Trophoblast cell (in vitro differentiated cells and primary cell): ENCODE data around the gene MAML2.

Experiments
- DNase-seq, 2 donors: peaks; one replicate each; pipeline ENCODE4 v3.0.0-alpha.2; 2016
- H2AFZ ChIP-seq: 2 replicates; pipeline ENCODE4 v1.6.1; 2013; ENCODE audit warnings: low read length, moderate library complexity, mild to moderate bottlenecking; ENCODE audit not compliant: insufficient read depth, poor library complexity
- H2AK5ac ChIP-seq: 2 replicates; pipeline ENCODE4 v1.6.1; 2013; ENCODE audit warnings: mild to moderate bottlenecking, low read length
- H2BK120ac ChIP-seq: 2 replicates; pipeline ENCODE4 v1.6.1; 2013; ENCODE audit warnings: low read length, mild to moderate bottlenecking, moderate library complexity; ENCODE audit not compliant: insufficient read depth, poor library complexity
- H2BK12ac ChIP-seq: 2 replicates; pipeline ENCODE4 v1.6.1; 2013; ENCODE audit warnings: mild to moderate bottlenecking, low read length, moderate library complexity
- H2BK5ac ChIP-seq: 2 replicates; pipeline ENCODE4 v1.6.1; 2013; ENCODE audit warnings: low read length, low read depth, moderate library complexity, mild to moderate bottlenecking; ENCODE audit not compliant: poor library complexity
- H3K14ac ChIP-seq: 2 replicates; pipeline ENCODE4 v1.6.1; 2013; ENCODE audit warnings: mild to moderate bottlenecking, low read length
- H3K18ac ChIP-seq: 2 replicates; pipeline ENCODE4 v1.6.1; 2013; ENCODE audit warnings: mild to moderate bottlenecking, low read length
- H3K23ac ChIP-seq: 2 replicates; pipeline ENCODE4 v1.6.1; 2013; ENCODE audit warnings: low read length
- H3K27ac ChIP-seq: 2 replicates; pipeline ENCODE4 v1.5.1; 2013; ENCODE audit warnings: low read depth, mild to moderate bottlenecking, inconsistent platforms, low read length, moderate library complexity
- H3K27me3 ChIP-seq: 2 replicates; pipeline ENCODE4 v1.6.1; 2013; ENCODE audit warnings: inconsistent platforms, mild to moderate bottlenecking, low read length, moderate library complexity; ENCODE audit not compliant: insufficient read depth
- H3K36me3 ChIP-seq, 2 experiments: 1 replicate in 1 of 2; 2 replicates in 1 of 2; pipeline ENCODE4 v1.6.1; 2013; ENCODE audit warnings: low read length in 2 of 2, mild to moderate bottlenecking in 2 of 2, moderate library complexity in 1 of 2; ENCODE audit not compliant: insufficient read depth in 2 of 2, control insufficient read depth in 1 of 2
- H3K4ac ChIP-seq: 2 replicates; pipeline ENCODE4 v1.6.1; 2013; ENCODE audit warnings: low read depth, mild to moderate bottlenecking, low read length, moderate library complexity
- H3K4me1 ChIP-seq, 2 experiments: 1 replicate in 1 of 2; 2 replicates in 1 of 2; pipeline ENCODE4 v1.6.1; 2013; ENCODE audit warnings: low read length in 2 of 2, mild to moderate bottlenecking in 2 of 2, moderate library complexity in 1 of 2; ENCODE audit not compliant: insufficient read depth in 2 of 2, control insufficient read depth in 1 of 2
- H3K4me2 ChIP-seq: 2 replicates; pipeline ENCODE4 v1.6.1; 2013; ENCODE audit warnings: inconsistent platforms, mild to moderate bottlenecking, low read length, moderate library complexity
- H3K4me3 ChIP-seq: 2 replicates; pipeline ENCODE4 v1.5.1; 2013; ENCODE audit warnings: mild to moderate bottlenecking, low read depth, low read length, inconsistent platforms
- H3K79me1 ChIP-seq: one replicate; pipeline ENCODE4 v1.6.1; 2013; ENCODE audit warnings: low read length
- H3K79me2 ChIP-seq: 2 replicates; pipeline ENCODE4 v1.6.1; 2013; ENCODE audit warnings: low read length, mild to moderate bottlenecking; ENCODE audit not compliant: control insufficient read depth, insufficient read depth, poor library complexity
- H3K9ac ChIP-seq: 2 replicates; pipeline ENCODE4 v1.6.1; 2013; ENCODE audit warnings: mild to moderate bottlenecking, low read length
- H3K9me3 ChIP-seq: 2 replicates; pipeline ENCODE4 v1.6.1; 2013; ENCODE audit warnings: low read depth, mild to moderate bottlenecking, control low read depth, inconsistent platforms, low read length; ENCODE audit not compliant: insufficient read depth
- H4K12ac ChIP-seq: 2 replicates; pipeline ENCODE4 v1.6.1; 2013; ENCODE audit warnings: low read depth, mild to moderate bottlenecking, low read length, moderate library complexity
- H4K8ac ChIP-seq: 2 replicates; pipeline ENCODE4 v1.6.1; 2013; ENCODE audit warnings: low read depth, mild to moderate bottlenecking, low read length, moderate library complexity
- H4K91ac ChIP-seq: one replicate; pipeline ENCODE4 v1.6.1; 2013; ENCODE audit warnings: low read depth, mild to moderate bottlenecking, low read length, moderate library complexity
- WGBS: extraction: QIAGEN DNeasy Blood & Tissue Kit; methylation state at CpG from one replicate; pipeline ENCODE4 v1.1.7; 2013; ENCODE audit warnings: missing lambda C conversion rate; ENCODE audit not compliant: insufficient read length, insufficient coverage; ENCODE audit errors: extremely low coverage; 5-methylcytosine and 5-hydroxymethylcytosine counted together

Gene MAML2

GRCh38 chr11:96152623-96153022, 190.4 kb downstream of the MAML2 start:
- Histone ChIP-seq H3K9ac (no peak overlapping the region), H2BK12ac (no peak overlapping the region), H3K36me3 (peaks cover 0 to 3% of the 10 kb centered on the region in 2 experiments), H2AK5ac (no peak overlapping the region), H2BK5ac (no peak overlapping the region), H3K79me1 (peaks cover 30% of the 10 kb centered on the region), H3K27ac (no peak overlapping the region), H4K8ac (no peak overlapping the region), H3K4me2 (no peak overlapping the region), H3K14ac (no peak overlapping the region), H4K12ac (no peak overlapping the region), H3K4ac (no peak overlapping the region), H3K23ac (no peak overlapping the region), H3K9me3 (no peaks in the 10 kb centered on the region), H4K91ac (no peak overlapping the region), H3K79me2 (peaks cover 11% of the 10 kb centered on the region), H2BK120ac (no peak overlapping the region), H2AFZ (no peak overlapping the region), H3K4me1 (peaks cover 27 to 33% of the 10 kb centered on the region in 2 experiments), H3K27me3 (no peaks in the 10 kb centered on the region), H3K18ac (no peak overlapping the region), H3K4me3 (no peak overlapping the region)
- WGBS, result no CpG with 5 or more reads among the region's 1 CpG
- DNase-seq, result no peak

GRCh38 chr11:96151501-96151900, 191.5 kb downstream of the MAML2 start:
- H2BK12ac ChIP-seq, result no peak overlapping the region
- WGBS, result no CpG with 5 or more reads among the region's 3 CpGs
- H3K27me3 ChIP-seq, result no peaks in the 10 kb centered on the region
- H3K9ac ChIP-seq, result peak overlapping the region; percentile 29
- H3K79me1 ChIP-seq, result peaks cover 26% of the 10 kb centered on the region
- no peak overlapping the region for H3K4me2 ChIP-seq
- no peak overlapping the region for H3K4ac ChIP-seq
- H3K27ac ChIP-seq, result no peak overlapping the region
- no peak overlapping the region for H3K23ac ChIP-seq
- no peak for DNase-seq
- H4K12ac ChIP-seq, result no peak overlapping the region
- no peak overlapping the region for H2AK5ac ChIP-seq
- H3K79me2 ChIP-seq, result peaks cover 11% of the 10 kb centered on the region
- no peak overlapping the region for H3K4me3 ChIP-seq
- no peak overlapping the region for H3K18ac ChIP-seq
- no peak overlapping the region for H2BK120ac ChIP-seq
- H4K8ac ChIP-seq, result no peak overlapping the region
- H3K4me1 ChIP-seq, result peaks cover 24 to 27% of the 10 kb centered on the region in 2 experiments
- no peak overlapping the region for H3K14ac ChIP-seq
- H2AFZ ChIP-seq, result no peak overlapping the region
- no peak overlapping the region for H4K91ac ChIP-seq
- no peaks in the 10 kb centered on the region for H3K9me3 ChIP-seq
- H3K36me3 ChIP-seq, result peaks cover 0 to 3% of the 10 kb centered on the region in 2 experiments
- no peak overlapping the region for H2BK5ac ChIP-seq

- no peak overlapping the region for H2BK5ac ChIP-seq
- H3K4me2 ChIP-seq, result no peak overlapping the region
- no peaks in the 10 kb centered on the region for H3K9me3 ChIP-seq
- no peak overlapping the region for H4K12ac ChIP-seq
- H4K91ac ChIP-seq, result peak overlapping the region; percentile 3
- H3K79me2 ChIP-seq, result peaks cover 6% of the 10 kb centered on the region
- H3K27ac ChIP-seq, result no peak overlapping the region
- no peak overlapping the region for H3K9ac ChIP-seq
- H3K23ac ChIP-seq, result no peak overlapping the region
- H4K8ac ChIP-seq, result no peak overlapping the region
- DNase-seq, result no peak
- no peak overlapping the region for H3K14ac ChIP-seq
- no peaks in the 10 kb centered on the region for H3K27me3 ChIP-seq
- no peak overlapping the region for H2AK5ac ChIP-seq
- peaks cover 0 to 3% of the 10 kb centered on the region in 2 experiments for H3K36me3 ChIP-seq
- H2BK120ac ChIP-seq, result no peak overlapping the region
- WGBS, result no CpG with 5 or more reads among the region's 4 CpGs
- peaks cover 18% of the 10 kb centered on the region for H3K79me1 ChIP-seq
- no peak overlapping the region for H3K4me3 ChIP-seq
- peak overlapping the region; percentile 23 for H3K18ac ChIP-seq
- H2AFZ ChIP-seq, result no peak overlapping the region
- peaks cover 18 to 20% of the 10 kb centered on the region in 2 experiments for H3K4me1 ChIP-seq
- H2BK12ac ChIP-seq, result no peak overlapping the region
- H3K4ac ChIP-seq, result no peak overlapping the region
Observed at GRCh38 chr11:96150609-96151008, 192.4 kb downstream of the MAML2 start.

DNA sequence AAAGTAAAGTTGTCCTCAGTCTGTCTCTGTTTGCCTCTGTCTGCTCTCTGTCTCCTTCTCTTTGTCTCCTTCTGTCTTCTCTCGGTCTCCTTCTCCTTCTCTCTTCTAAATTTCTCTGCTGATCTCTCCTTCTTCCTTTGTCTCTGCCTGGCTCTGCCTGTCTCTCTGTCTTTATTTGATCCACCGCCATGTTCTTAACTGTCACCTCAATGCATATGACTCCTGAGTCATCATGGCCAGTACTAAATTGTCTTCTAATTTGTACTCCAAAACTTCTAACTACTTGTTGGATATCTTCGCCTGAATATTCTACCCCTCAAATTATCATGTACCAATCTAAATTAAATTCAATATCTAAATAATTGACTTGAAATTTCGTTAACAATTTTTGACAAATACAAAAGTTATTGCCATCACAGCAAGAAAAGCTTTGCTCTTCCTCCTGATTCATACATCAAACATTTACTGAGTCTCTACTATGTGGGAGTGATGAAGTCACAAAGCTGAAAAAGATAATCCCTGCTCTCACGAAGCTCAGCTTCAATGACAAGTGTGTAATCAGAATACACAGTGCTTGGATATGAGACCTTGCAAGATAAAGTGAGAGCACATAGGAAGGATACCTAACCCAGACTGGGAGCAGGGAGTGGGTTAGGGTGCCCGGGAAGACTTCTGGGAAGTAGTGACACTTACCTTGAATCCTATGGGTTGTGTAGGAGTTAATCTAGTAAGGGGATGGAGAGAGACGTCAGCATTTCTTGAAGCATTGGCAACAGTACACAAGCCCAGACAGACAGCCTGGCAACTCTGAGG, 193.0 kb downstream of the MAML2 start:
- Histone ChIP-seq H3K4ac (peak overlapping the region; percentile 34), H2BK5ac (no peak overlapping the region), H3K18ac (peak overlapping the region; percentile 23), H3K23ac (no peak overlapping the region), H2BK12ac (peak overlapping the region; percentile 11), H3K36me3 (peaks cover 0 to 3% of the 10 kb centered on the region in 2 experiments), H3K4me1 (peaks cover 18 to 22% of the 10 kb centered on the region in 2 experiments), H4K91ac (peak overlapping the region; percentile 3), H3K4me3 (no peak overlapping the region), H3K27ac (peak overlapping the region; percentile 22), H4K8ac (no peak overlapping the region), H4K12ac (no peak overlapping the region), H2AK5ac (no peak overlapping the region), H3K9me3 (no peaks in the 10 kb centered on the region), H3K9ac (no peak overlapping the region), H2BK120ac (no peak overlapping the region), H2AFZ (no peak overlapping the region), H3K4me2 (no peak overlapping the region), H3K27me3 (no peaks in the 10 kb centered on the region), H3K14ac (no peak overlapping the region), H3K79me1 (peaks cover 16% of the 10 kb centered on the region), H3K79me2 (peaks cover 6% of the 10 kb centered on the region)
- DNase-seq, result peak in 1 of 2 donors; percentile 35
- no CpG with 5 or more reads among the region's 7 CpGs for WGBS
